Right hindlimb (tissue), 1 donor: Measurements from ENCODE around the gene HLA-E.
"Not testable (repeated sequence)": the region's sequence is repeated elsewhere in the genome, so short reads cannot be mapped to it uniquely, and the experiment has no call there.

Source experiments
- DNase-seq: peaks from one replicate; pipeline ENCODE4 v3.0.0-alpha.2; 2018

The HLA-E gene

DNA sequence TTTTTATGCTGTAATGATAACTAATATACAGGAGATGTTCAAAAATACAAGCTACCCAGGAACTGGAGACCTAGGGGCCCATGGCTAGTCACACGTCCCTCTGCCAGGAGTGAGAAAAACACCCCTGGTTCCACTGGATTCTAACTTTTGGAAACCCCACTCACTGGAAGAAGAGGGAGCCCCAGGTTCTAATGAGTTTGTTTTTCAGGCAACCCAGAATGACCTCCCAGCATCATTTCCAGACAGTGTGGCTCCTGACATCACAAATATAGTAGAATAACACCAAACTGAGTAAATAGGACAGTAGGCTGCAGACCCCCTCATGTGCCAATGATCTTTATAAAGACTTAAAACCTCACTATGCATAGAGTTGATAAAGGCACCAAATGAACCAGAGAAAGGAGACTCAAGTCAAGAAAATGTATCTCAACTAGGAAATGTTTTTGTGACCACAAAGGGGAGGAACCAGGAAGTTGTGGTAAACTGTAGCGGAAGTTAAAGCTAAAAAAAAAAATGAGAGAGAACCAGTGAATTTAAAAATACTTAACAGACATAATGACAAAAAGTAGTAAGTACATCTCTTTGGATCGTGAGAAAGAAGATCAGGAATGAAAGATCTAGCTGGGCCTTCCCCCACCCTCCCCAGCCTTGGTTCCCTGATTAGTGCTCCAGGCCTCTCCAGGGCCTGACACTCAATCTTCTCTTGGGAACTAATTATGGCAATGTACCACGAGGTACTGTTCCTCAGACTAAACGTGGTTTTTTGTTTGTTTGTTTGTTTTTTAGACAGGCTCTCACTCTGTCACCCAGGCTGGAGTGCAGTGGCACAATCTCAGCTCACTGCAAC is 19.8 kb downstream of the HLA-E start:
- no peak for DNase-seq

DNA sequence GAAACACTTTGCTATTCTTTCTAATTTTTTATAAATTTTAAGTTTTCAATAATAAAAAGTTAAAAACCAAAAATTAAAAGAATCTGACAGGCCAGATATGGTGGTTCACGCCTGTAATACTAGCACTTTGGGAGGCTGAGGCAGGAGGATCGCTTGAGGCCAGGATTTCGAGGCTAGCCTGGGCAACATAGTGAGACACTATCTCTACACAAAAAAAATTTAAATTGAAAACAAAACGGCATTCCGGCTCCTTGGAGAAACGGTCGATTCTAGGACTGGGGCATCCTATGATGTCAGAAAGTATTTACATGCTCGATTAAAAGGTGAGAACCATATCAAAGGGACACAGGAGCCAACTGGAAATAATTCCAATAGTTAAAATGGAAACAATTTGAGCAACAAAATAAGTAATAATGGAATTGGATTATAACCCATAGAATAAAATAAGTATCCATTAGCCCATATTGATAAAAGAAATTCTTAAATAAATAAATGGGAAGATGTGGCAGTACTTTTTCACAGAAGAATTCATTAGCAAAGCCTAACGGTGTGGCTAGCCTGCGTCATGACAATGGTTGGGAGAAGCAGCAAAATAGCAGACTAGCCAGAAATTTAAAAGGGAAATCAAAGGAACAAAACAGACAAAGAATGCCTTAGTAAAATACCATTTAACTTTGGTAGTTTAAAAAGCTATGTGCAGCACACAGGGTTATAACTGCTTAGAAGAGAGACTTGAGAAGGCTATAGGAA is 21.3 kb downstream of the HLA-E start:
- DNase-seq = no peak

DNA sequence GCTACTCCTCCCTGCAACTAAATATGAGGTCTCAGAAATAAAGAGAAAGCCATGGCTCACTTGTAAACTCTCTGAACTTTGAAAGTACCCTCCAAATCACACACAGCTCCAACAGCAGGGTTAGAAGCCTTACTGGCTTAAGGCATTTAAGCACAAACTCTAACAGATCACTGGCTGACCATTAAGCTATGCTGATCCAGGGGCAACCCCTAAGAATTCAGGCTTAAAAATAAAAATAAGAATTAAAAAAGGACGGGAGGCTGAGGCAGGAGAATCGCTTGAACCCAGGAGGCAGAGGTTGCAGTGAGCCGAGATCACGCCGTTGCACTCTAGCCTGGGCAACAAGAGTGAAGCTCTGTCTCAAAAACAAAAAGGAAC is 21.8 kb downstream of the HLA-E start:
- no peak for DNase-seq

DNA sequence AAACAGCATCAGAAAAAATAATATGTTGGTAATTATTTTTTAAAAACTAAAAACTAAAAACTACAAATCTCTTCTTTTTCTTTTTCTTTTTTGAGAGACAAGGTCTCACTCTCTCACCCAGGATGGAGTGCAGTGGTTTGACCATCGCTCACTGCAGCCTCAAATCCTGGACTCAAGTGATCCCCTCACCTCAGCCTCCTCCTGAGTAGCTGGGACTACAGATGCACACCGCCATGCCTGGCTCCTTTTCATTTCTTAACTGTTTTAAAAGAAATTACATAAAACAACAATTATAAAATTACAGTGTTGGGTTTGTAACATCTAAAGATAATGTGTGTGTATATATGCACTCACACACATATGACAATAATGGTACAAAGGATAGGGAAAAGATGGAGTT is 24.1 kb downstream of the HLA-E start:
- no peak for DNase-seq

DNA sequence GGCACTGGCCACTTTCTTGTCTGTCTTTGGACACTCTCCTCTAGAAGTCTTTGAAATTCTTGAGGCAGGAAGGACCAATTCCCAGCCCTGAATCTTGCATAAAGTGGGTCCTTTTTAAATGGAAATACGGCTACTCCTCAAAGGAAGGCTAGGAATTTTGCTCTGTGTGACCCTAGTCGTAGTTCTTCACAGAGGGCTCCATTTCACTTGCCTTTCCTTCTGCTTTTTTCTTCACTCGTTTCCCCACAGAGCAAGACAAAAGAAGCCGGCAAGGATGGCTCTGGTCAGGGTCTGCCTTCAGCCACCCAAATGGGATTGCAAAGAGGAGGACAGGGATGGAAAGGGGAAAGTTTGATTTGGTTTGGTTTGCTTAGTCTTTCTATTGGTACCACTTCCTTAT is 25.8 kb downstream of the HLA-E start:
- no peak for DNase-seq

DNA sequence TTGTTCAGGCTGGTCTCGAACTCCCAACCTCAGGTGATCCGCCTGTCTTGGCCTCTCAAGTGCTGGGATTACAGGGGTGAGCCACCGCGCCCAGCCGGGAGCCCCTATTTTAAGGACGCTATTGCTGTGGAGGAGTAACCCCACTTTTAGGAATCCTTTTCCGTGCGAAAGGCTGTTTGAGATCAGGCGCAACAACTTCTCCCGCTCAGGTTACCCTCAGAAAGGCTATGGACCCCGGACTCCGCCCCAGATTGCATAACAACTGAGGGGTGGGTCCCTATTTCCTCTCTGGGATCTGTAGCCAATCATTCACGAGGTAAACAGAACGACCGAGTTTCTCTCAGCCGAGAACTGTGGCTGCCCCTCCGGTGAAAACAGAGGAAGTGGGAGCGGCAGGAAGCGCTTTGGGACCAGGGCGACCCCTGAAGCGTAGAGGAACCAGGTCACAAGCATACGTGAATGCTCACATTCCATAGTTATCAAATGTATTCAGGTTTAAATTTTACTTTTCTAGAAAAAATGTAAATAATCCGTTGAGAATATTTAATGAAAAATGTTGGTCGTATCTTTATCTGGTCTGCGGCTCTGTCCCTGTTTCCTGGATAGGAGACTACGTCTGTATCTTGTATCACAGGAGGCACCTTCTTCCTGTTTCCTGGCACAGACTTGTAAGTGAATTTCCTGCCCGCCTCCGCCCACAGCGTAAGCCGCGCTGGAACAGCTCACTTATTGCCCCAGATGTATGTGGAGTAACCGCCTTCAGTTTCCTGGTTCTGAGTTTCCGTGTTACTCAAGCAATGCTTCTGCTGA is 26.8 kb downstream of the HLA-E start:
- DNase-seq = peak; percentile 89

DNA sequence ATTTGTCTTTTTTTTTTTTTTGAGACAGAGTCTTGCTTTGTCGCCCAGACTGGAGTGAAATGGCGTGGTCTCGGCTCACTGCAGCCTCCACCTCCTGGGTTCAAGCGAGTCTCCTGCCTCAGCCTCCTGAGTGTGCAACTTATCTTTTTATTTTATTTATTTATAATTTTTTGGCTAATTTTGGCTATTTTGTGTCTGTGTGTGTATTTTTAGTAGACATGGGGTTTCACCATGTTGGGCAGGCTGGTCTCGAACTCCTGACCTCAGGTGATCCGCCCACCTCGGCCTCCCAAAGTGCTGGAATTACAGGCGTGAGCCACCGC is 27.4 kb downstream of the HLA-E start:
- DNase-seq = not testable (repeated sequence)

DNA sequence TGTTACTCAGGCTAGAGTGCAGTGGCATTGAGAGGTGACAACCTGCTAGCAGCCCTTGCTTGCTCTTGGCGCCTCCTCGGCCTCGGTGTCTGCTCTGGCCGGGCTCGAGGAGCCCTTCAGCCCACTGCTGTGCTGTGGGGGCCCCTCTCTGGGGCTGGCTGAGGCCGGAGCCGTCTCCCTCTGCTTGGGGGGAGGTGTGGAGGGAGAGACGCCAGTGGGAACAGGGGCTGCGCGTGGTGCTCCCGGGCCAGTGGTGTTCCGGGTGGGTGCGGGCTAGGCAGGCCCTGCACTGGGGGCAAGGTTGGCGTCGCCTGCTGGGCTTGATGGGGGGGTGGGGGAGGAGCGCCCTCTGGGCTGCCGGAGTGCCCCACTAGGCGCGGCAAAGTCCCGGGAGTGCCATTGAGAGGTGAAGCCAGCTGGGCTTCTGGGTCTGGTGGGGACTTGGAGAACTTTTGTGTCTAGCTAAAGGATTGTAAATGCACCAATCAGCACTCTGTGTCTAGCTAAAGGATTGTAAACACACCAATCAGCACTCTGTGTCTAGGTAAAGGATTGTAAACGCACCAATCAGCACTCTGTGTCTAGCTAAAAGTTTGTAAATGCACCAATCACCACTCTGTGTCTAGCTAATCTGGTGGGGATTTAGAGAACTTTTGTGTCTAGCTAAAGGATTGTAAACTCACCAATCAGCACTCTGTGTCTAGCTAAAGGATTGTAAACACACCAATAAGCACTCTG is 28.6 kb downstream of the HLA-E start:
- DNase-seq = not testable (repeated sequence)

DNA sequence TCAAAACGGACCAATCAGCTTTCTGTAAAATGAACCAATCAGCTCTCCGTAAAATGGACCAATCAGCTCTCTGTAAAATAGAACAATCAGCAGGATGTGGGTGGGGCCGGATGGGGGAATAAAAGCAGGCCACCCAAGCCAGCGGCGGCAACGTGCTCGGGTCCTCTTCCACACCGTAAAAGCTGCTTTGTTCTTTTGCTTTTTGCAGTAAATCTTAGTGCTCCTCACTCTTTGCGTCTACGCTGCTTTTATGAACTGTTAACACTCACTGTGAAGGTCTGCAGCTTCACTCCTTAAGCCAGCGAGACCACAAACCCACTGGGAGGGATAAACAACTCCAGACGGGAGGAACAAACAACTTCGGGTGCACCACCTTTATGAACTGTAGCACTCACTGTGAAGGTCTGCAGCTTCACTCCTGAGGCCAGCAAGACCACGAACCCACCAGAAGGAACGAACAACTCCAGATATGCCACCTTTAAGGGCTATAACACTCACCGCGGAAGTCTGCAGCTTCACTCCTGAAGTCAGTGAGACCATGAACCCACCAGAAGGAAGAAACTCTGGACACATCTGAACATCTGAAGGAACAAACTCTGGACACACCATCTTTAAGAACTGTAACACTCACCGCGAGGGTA is 29.3 kb downstream of the HLA-E start:
- not testable (repeated sequence) for DNase-seq

DNA sequence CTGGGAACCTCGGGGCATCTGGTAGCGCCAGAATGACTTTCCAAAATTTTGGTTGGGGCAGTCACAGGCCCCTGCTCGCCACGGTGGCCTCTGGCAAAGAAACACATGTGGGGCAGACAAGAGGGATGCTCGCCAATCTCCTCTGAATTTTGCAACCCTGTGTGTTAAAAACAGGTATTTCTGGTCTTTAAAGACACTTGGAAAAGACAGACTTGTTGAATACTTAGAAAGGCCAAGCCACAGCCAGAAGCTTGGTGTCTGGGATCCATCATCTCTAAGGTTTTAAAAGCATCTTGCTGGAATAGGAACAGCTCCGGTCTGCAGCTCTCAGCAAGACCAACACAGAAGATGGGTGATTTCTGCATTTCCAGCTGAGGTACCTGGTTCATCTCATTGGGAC is 31.2 kb downstream of the HLA-E start:
- DNase-seq = no peak

DNA sequence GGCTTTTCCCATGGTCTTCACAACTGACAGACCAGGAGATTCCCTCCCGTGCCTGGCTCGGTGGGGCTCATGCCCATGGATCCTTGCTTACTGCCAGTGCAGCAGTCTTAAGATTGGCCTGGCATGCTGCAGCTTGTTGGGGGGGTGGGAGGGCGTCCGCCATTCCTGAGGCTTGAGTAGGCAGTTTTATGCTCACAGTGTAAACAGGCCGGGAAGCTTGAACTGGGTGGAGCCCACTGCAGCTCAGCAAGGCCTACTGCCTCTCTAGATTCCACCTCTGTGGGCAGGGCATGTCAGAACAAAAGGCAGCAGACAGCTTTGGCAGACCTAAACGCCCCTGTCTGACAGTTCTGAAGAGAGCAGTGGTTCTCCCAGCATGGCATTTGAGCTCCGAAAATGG is 31.8 kb downstream of the HLA-E start:
- DNase-seq = not testable (repeated sequence)

DNA sequence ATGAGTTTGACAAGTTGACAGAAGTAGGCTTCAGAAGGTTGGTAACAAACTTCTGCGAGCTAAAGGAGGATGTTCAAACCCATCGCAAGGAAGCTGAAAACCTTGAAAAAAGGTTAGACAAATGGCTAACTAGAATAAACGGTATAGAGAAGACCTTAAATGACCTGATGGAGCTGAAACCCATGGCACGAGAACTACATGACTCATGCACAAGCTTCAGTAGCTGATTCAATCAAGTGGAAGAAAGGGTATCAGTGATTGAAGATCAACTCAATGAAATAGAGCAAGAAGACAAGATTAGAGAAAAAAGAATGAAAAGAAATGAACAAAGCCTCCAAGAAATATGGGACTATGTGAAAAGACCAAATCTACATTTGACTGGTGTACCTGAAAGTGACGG is 32.6 kb downstream of the HLA-E start:
- DNase-seq = not testable (repeated sequence)

DNA sequence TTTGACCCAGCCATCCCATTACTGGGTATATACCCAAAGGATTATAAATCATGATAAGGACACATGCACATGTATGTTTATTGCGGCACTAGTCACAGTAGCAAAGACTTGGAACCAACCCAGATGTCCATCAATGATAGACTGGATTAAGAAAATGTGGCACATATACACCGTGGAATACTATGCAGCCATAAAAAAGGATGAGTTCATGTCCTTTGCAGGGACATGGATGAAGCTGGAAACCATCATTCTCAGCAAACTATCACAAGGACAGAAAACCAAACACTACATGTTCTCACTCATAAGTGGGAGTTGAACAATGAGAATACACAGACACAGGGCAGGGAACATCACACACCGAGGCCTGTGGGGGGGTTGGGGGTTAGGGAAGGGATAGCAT is 37.1 kb downstream of the HLA-E start:
- not testable (repeated sequence) for DNase-seq

DNA sequence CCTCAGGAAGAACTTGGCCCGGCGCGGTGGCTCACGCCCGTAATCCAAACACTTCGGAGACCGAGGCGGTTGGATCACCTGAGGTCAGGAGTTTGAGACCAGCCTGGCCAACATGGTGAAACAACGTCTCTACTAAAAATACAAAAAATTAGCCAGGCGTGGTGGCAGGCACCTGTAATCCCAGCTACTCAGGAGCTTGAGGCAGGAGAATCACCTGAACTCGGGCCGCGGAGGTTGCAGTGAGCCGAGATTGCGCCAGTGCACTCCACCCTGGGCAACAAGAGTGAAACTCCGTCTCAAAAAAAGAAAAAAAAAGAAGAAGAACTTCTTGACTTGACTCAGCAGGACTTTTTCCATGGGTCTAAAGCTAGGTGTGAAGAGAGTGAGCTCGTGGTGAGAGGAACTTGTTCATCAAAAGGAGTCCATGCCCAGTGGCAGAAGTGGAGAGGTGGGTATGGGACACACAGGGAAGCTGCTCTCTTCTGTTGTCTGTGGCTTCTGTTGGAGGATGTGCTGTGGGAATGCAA is 40.1 kb downstream of the HLA-E start:
- DNase-seq = not testable (repeated sequence)

DNA sequence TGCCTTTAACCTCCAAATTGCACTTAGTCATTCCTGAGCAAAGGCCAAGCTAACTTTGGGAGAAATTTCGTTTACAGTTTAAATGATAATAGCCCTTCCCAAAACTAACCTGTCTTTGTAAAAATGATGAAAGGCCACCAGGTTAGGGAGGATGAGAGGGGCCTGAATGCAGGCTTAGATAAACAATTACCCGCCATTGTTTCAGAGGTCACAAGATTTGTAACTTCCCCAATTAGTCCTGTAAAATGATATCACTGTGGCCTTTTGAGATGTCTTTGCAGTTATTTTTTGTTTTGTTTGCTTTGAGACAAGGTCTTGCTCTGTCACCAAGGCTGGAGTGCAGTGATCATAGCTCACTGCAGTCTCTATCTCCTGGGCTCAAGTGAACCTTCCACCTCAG is 40.7 kb downstream of the HLA-E start:
- DNase-seq = no peak

DNA sequence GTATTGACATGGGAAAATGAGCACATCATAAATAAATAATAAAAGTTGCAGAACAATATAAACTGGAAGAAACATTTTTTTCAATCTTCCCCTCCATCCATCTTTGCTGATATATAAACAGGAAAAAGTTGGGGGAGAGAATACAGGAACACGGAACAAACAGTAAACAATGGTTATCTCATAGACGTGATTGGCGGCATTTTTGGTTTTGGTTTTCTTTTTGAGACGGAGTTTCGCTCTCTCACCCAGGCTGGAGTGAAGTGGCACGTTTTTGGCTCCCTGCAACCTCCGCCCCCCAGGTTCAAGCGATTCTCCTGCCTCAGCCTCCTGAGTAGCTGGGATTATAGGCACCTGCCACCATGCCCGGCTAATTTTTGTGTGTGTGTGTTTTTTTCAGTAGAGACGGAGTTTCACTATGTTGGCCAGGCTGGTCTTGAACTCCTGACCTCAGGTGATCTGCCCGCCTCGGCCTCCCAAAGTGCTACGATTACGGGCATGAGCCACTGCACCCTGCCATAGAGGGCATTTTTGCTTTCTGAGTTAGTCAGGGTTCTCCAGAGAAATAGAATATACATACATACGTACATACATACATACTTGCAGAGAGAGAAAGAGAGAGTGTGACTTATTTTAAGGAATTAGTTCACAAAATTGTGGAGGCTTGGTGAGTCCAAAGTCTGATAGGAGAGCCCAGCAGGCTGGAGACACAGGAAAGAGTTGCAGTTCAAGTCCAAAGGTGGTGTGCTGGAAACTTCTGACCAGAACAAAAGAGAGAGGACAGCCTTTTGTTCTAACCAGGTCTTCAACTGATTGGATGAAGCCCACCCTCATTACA is 44.4 kb downstream of the HLA-E start:
- no peak for DNase-seq

DNA sequence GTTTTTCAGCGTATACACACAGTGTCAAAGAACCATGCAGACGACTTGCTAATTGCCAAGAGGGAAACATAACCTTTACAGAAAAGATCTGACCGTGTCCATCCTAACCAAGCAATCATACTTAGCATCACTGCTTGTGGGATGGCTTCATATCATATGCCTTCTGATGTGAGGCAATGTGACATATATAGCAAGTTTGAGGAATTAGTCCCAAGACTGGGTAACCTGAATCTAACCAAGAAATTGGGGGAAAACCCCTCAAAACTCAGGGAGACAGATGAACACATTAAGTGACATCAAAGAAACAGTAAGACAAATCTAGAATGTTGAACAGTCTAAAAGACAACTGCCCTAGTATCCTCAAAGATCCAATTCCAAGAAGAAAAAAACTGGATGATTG is 48.6 kb downstream of the HLA-E start:
- no peak for DNase-seq

DNA sequence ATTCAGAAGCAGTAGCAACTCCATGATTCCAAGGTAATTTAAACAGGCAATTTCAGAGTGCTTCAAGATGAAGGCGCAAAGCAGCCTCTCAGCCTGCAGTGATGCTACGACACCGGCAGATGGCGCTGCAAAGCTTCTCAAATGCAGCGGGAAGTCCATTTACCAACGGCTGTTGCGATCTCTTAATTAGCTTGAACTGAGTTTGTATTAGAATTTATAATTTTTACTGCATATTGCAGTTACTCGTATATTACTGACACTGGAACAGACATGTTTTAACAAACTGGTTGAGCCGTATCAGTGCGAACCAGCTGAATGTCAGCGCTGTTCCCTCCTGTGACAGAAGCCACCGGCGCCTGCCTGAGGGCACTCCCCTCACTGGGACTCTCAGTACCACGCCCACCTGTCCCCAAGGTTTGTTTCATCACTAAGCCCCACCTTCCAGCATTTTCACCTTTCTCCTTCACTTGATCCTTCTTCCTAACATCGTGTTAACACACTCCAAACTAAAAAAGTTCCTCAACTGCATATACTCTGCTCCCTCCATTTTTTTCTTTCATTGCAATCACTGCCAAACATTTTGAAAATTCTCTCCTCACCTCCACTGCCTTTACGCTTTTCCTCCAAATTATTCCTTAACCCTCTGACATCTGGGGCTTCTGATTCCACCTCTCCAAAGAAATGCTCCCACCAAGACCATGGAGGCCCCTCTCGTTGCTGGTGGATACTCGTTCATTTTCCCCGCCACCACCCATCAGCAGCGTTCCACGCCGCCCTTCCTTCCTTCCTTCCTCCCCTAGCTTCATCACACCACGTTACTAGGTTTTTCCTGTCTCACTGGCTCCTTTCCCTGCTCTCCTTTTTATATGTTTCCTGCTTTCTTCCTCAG is 52.5 kb downstream of the HLA-E start:
- DNase-seq = peak; percentile 79

DNA sequence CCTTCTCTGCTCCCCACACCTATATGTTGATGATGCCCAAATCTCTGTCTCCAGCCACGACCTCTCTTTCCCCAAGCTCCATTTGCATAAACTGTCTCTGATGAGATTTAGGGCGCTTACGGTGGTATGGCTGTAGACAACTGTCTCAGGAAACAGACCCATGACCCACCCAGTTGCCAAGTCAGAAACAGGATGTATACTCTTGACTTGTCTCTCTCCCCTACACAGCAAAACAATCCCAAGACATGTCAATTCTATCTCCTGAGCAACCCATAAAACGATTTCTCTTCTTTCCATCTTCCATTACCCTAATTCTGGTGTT is 53.1 kb downstream of the HLA-E start:
- no peak for DNase-seq

DNA sequence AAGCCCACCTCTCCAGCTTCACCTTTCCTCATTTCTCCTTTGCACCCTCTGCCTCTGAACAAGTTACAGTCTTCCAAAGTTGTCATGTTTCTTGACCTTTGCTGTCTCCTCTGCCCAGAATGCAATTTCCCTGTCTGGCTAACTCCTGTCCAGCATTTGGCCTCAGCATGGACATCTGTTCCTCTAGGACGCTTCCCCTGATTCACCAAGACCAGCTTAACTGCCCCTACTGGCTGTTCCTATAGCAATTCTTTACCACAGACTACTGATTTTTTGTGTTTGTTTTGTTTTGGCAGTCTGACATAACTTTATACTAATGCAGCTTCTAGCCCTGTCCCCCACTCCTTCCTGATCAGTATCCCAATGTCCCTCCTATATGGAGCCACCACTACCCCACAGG is 53.6 kb downstream of the HLA-E start:
- no peak for DNase-seq
